AG10803 (cell line): ENCODE data around the gene VEZF1.

Source experiments
- DNase-seq: peaks from one replicate; pipeline ENCODE4 v3.0.0; 2010; ENCODE audit warnings: low read depth
- H3K4me3 ChIP-seq: 2 replicates; pipeline ENCODE4 v1.5.1; 2011; ENCODE audit warnings: mild to moderate bottlenecking, low read length, control low read depth
- TF ChIP-seq, protein P1 (sequence below): conservative IDR thresholded peaks from 2 replicates; pipeline ENCODE4 v1.5.1; 2011; ENCODE audit warnings: mild to moderate bottlenecking, low read length, control low read depth, inconsistent platforms

Gene VEZF1

DNA sequence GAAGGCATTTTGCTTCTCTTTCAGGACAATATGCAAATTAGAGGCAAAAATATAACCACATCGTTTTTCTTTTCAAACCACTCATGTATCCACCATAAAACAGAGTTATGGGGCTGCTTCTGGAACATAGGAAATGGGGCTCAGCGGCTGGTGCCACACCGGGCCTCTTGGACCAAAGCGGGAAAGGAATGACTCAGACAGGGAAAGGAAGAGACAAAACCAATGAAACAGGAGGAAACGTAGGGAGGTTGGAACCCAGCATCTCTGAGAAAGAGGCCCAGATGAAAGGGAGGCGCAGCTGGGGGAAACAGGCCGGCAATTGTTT is 61.4 kb downstream of the VEZF1 start:
- TF ChIP-seq, protein P1, sequence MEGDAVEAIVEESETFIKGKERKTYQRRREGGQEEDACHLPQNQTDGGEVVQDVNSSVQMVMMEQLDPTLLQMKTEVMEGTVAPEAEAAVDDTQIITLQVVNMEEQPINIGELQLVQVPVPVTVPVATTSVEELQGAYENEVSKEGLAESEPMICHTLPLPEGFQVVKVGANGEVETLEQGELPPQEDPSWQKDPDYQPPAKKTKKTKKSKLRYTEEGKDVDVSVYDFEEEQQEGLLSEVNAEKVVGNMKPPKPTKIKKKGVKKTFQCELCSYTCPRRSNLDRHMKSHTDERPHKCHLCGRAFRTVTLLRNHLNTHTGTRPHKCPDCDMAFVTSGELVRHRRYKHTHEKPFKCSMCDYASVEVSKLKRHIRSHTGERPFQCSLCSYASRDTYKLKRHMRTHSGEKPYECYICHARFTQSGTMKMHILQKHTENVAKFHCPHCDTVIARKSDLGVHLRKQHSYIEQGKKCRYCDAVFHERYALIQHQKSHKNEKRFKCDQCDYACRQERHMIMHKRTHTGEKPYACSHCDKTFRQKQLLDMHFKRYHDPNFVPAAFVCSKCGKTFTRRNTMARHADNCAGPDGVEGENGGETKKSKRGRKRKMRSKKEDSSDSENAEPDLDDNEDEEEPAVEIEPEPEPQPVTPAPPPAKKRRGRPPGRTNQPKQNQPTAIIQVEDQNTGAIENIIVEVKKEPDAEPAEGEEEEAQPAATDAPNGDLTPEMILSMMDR, result no peak
- DNase-seq, result no peak
- no peak overlapping the region for H3K4me3 ChIP-seq

DNA sequence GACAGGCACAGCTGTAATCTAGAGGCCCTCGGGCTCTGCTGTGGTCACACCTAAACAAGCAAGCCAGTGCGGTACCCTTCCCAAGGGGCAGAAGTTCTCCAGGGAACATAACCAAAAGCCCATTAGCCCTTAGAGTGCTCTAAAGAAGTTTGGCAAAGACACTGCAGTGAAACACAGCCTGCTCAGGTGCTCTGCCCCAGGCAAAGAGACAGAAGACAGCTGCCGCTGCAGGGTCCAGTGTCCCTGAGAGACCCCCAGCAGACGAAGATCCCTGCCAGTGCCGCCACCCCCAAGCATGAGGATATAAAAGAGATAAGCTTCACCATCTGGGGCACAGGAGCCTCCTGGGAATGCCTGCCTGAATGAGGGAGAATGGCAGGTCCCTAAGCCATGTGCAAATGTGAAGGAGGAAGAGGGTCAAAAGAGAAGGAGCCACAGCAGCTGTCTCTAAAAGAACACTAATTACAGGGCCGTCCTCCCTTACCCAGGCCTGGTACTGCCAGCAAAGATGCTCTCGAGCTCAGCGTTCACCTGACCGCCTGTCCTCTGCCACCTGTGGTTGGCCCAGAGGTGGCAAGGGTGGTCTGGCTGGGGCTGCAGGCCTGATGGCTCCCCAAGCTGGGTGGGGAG is 62.6 kb downstream of the VEZF1 start:
- no peak overlapping the region for H3K4me3 ChIP-seq
- TF ChIP-seq, protein P1, result no peak
- no peak for DNase-seq

DNA sequence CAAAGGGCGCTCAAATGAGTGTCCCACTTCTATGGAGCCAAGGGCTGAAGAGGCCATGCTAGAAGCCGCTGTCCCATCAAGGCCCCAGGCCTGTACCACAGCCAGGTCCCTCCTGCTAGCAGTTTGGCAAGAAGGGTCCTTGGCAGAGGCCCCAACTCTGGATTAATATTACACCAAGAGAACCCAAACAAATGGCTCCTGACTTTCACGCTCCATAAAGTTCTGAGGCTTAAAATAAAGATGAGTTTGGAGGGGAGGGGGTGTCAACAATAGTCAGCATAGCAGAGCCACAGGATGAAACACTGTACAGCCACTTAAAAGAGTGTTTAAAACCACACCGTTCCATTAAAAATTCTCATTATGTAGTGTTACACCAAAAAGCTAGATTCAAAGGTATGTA is 63.4 kb downstream of the VEZF1 start:
- H3K4me3 ChIP-seq, result no peak overlapping the region
- TF ChIP-seq, protein P1, result no peak
- DNase-seq, result no peak
